Spinal cord (tissue), 10 donors: ENCODE results near the gene GOLGA6A. TPM values are rescaled to one million over a fixed set of nuclear protein-coding genes. Genes with fewer than 3 reads are reported as not detected.

Experiments
- DNase-seq, 6 donors: peaks; one replicate each; pipeline versions ENCODE4 v3.0.0 to v3.0.0-alpha.2; 2013 to 2015; ENCODE audit warnings: low spot score in 6 of 6, low read depth in 4 of 6
- H3K27ac ChIP-seq: one replicate; pipeline ENCODE4 v1.5.1; 2013; ENCODE audit warnings: low read depth, low read length, control low read depth
- H3K27me3 ChIP-seq: one replicate; pipeline ENCODE4 v1.6.1; 2013; ENCODE audit warnings: low read length; ENCODE audit not compliant: control insufficient read depth, insufficient read depth
- H3K36me3 ChIP-seq: one replicate; pipeline ENCODE4 v1.6.1; 2013; ENCODE audit warnings: low read length; ENCODE audit not compliant: control insufficient read depth, insufficient read depth
- H3K4me1 ChIP-seq: one replicate; pipeline ENCODE4 v1.6.1; 2013; ENCODE audit warnings: low read length; ENCODE audit not compliant: control insufficient read depth, insufficient read depth
- H3K4me3 ChIP-seq: one replicate; pipeline ENCODE4 v1.5.1; 2013; ENCODE audit warnings: low read depth, low read length, control low read depth
- H3K9me3 ChIP-seq: one replicate; pipeline ENCODE4 v1.6.1; 2013; ENCODE audit warnings: low read length; ENCODE audit not compliant: control insufficient read depth, insufficient read depth
- WGBS: methylation state at CpG from one replicate; pipeline ENCODE4 v1.1.5; 2013; ENCODE audit warnings: missing lambda C conversion rate; ENCODE audit not compliant: insufficient coverage; 5-methylcytosine and 5-hydroxymethylcytosine counted together
- polyA plus RNA-seq, 2 donors: library from polyadenylated mRNA; unstranded; fragments of 120-200 nt; gene quantifications; one replicate each; pipeline ENCODE4 v1.2.1, GENCODE V29; 2013; ENCODE audit not compliant: insufficient read length in 2 of 2
- total RNA-seq, 2 donors: library from RNA; depleted of rRNA in 1 of 2; stranded (reverse); fragments of 120-200 nt in 1 of 2; fragments of >200 nt in 1 of 2; gene quantifications; one replicate each; pipeline versions ENCODE4 v1.2.3 to v1.2.4, GENCODE V29; 2013 to 2014
- donor health status: healthy.

GOLGA6A gene
- total and polyA plus RNA-seq, 4 donors, result 0.21 to 0.59 (median 0.28) TPM; not detected in 1

- Histone ChIP-seq H3K36me3 (peaks cover 62% of the 10 kb centered on the region), H3K27me3 (no peaks in the 10 kb centered on the region), H3K4me1 (peaks cover 18% of the 10 kb centered on the region), H3K9me3 (no peaks in the 10 kb centered on the region), H3K27ac (no peak overlapping the region), H3K4me3 (no peak overlapping the region)
- no peak for DNase-seq
- 83% methylated on average over 9 of the region's 9 CpGs for WGBS
These were observed 43.4 kb downstream of the GOLGA6A start for GRCh38 chr15:74038707-74039655.

GRCh38 chr15:74037171-74038117 lies 44.9 kb downstream of the GOLGA6A start:
- Histone ChIP-seq H3K4me3 (no peak overlapping the region), H3K36me3 (peaks cover 63% of the 10 kb centered on the region), H3K9me3 (no peaks in the 10 kb centered on the region), H3K27ac (no peak overlapping the region), H3K4me1 (peaks cover 18% of the 10 kb centered on the region), H3K27me3 (no peaks in the 10 kb centered on the region)
- 65% methylated on average over 18 of the region's 21 CpGs for WGBS
- peak in 1 of 6 donors; percentile 3 for DNase-seq

DNA sequence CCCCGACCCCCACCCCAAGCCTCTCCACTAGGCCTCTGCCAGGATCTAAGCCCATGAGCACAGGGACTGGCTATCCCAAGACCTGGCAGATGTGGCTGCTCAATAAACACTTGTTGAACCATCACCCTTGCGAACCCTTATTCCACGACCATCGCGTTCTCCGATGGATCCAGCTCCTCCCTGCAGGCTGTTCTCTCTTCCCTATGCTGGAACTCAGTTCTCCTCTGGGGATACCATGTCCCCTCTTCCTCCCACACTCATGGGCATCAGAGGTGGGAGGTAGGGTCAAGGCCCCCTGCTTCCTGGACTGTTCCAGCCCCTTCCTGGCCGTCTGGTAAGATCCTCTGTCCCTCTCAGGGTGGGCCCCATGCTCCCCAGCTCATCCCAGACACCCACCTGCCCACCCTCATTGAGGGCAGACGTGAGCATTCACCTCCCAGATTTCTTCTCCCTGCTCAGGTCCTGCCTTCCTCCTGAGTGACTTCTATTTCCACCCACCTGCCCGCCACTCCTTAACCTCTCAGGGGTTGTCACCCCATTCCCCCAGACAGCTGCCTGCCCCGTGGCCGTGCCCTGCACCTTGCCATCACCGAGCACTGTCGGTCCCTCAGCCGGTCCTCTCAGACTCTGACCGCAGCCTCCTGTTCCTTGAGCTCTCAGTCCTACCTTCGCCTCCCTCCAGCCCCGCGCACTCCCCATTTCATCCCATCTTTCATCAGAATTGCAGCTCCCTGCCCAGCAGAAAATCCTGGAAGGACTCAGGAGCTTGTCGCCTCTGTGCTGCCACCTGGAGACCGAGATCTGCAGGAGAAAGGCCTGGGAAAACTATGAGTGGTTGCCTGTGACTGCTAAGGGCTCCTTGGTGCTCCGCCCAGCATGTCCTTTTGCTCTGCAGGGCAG lies 45.8 kb downstream of the GOLGA6A start:
- H3K4me1 ChIP-seq, result peaks cover 18% of the 10 kb centered on the region
- DNase-seq, result peak in 5 of 6 donors; percentile 39 to 87 (median 56)
- H3K4me3 ChIP-seq, result no peak overlapping the region
- peaks cover 65% of the 10 kb centered on the region for H3K36me3 ChIP-seq
- no peaks in the 10 kb centered on the region for H3K27me3 ChIP-seq
- 61% methylated on average over 21 of the region's 21 CpGs for WGBS
- no peaks in the 10 kb centered on the region for H3K9me3 ChIP-seq
- H3K27ac ChIP-seq, result no peak overlapping the region

GRCh38 chr15:74035121-74036017 lies 47.0 kb downstream of the GOLGA6A start:
- peaks cover 15% of the 10 kb centered on the region for H3K4me1 ChIP-seq

DNA sequence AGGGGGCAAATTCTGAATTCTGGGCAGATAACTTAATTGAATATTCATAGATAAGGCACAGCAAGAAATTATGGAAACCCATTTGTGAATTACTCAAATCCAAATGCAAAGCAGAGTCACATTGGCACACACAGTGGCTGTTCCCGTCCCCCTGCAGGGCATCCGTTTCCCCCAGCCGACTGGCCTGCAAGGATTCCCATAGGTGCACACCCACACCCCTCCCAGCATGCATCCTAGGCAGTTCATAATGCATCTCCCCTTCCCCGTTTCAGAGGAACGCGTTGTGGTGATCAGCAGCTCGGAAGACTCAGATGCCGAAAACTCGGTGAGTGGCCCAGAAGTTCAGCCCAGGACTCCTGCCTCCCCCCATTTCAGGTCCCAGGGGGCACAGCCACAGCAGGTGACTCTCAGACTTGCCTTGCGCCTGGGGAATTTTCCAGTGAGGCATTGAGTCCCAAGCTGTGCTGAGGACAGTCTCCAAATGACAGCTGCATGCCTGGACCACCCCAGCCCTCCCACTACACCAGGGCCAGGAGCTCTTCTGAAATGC lies 48.1 kb downstream of the GOLGA6A start:
- DNase-seq, result no peak
- no peaks in the 10 kb centered on the region for H3K9me3 ChIP-seq
- H3K36me3 ChIP-seq, result peaks cover 63% of the 10 kb centered on the region
- no peak overlapping the region for H3K27ac ChIP-seq
- no peak overlapping the region for H3K4me3 ChIP-seq
- H3K4me1 ChIP-seq, result peaks cover 15% of the 10 kb centered on the region
- 82% methylated on average over 10 of the region's 10 CpGs for WGBS
- H3K27me3 ChIP-seq, result no peaks in the 10 kb centered on the region

More at GRCh38 chr15:74035121-74036017, 47.0 kb downstream of the GOLGA6A start:
- Histone ChIP-seq H3K9me3 (no peaks in the 10 kb centered on the region), H3K27ac (no peak overlapping the region), H3K4me3 (no peak overlapping the region), H3K36me3 (peaks cover 60% of the 10 kb centered on the region), H3K27me3 (no peaks in the 10 kb centered on the region)
- no peak for DNase-seq
- WGBS, result 92% methylated on average over 28 of the region's 28 CpGs

- H3K27ac ChIP-seq, result no peak overlapping the region
- H3K36me3 ChIP-seq, result peaks cover 58% of the 10 kb centered on the region
- WGBS, result 92% methylated on average over 10 of the region's 16 CpGs
These were observed 49.5 kb downstream of the GOLGA6A start for GRCh38 chr15:74032606-74033561.

DNA sequence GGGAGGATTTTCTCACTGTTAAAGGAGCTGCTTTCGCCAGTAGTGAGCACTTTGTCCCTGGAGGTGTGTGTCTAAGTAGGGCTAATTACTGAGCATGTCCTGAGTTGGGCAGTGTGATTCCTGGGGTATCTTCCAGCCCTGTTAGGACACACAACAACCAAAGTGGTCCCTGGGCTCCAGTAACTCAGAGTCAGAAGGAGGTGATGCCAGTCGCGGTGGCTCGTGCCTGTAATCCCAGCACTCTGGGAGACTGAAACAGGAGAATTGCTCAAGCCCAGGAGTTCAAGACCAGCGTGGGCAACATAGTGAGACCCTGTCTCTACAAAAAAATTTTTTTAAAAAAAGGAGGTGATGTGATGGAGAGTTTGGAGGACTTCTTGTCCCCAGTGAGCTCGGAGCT lies 50.3 kb downstream of the GOLGA6A start:
- H3K36me3 ChIP-seq, result peaks cover 50% of the 10 kb centered on the region
- no peak for DNase-seq
- 94% methylated on average over 6 of the region's 6 CpGs for WGBS

More at GRCh38 chr15:74032606-74033561, 49.5 kb downstream of the GOLGA6A start:
- DNase-seq, result no peak
- no peak overlapping the region for H3K4me3 ChIP-seq
- H3K4me1 ChIP-seq, result peaks cover 15% of the 10 kb centered on the region
- H3K27me3 ChIP-seq, result no peaks in the 10 kb centered on the region
- H3K9me3 ChIP-seq, result no peaks in the 10 kb centered on the region

More for the DNA sequence above, 50.3 kb downstream of the GOLGA6A start:
- Histone ChIP-seq H3K4me3 (no peak overlapping the region), H3K9me3 (no peaks in the 10 kb centered on the region), H3K27ac (no peak overlapping the region), H3K4me1 (peaks cover 8% of the 10 kb centered on the region), H3K27me3 (no peaks in the 10 kb centered on the region)
